DMS79 (cell line): ENCODE results near the gene PRKCA.

Experiments used
- DNase-seq: peaks from one replicate; lab custom pipeline; 2025; lab: John Stamatoyannopoulos, UW

The PRKCA gene

DNA sequence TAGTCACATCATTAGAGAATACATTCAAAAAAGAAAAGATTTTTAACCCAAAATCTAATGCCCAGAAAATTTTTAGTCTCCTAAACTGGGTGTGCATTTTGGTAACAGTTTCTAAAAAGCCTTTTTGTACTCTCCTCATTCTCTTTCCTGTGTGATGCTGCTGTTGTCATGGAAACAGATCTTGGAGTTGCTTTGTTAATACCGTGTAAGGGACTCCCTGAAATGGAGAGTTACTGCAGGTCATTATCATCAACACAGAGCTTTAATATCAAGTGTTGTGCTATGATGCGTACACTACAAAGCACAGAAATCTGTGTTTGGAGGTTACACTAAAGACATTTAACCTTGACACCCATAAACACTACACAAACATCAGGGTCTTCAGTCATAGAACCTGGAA is 216.3 kb downstream of the PRKCA start:
- DNase-seq, result no peak

DNA sequence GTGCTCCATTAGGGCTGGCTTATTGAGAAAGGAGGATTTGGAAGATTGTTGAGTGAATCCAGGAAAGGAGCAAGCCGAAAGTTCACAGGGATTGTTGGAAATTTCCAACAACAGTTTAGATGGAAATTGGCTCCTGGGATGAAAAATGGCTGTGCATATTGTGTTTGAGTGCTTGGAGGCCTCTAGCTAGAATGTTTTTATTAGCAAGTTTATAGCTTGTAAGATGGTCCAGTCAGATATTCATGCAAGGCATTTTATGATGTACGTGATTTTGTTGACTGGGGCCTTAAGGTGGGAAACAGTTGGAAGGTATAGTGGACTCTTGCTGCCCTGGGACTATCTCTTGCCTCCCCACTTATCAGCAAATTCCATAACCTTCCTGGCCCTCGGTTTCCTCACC is 216.7 kb downstream of the PRKCA start:
- no peak for DNase-seq

DNA sequence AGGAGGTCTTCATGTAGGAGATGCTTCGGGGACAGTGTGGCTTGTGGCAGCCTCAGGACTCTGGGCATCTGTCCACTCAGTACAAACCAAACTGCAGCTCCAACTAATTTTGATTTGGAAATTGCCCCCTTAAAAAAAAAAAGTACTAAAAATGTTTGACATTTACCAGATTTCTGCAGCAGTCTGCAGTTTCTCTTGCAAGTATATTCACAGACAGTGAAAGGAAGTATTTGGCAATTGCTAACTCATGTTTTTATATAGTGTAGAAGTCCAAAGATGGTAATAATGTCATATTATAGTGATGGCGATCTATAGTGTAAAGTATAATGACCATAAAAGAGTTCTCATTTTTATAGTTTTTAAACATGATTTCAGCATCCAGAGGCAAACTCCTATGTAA is 218.6 kb downstream of the PRKCA start:
- no peak for DNase-seq

- DNase-seq, result no peak
These were observed 220.3 kb downstream of the PRKCA start for GRCh38 chr17:66522591-66523272.

DNA sequence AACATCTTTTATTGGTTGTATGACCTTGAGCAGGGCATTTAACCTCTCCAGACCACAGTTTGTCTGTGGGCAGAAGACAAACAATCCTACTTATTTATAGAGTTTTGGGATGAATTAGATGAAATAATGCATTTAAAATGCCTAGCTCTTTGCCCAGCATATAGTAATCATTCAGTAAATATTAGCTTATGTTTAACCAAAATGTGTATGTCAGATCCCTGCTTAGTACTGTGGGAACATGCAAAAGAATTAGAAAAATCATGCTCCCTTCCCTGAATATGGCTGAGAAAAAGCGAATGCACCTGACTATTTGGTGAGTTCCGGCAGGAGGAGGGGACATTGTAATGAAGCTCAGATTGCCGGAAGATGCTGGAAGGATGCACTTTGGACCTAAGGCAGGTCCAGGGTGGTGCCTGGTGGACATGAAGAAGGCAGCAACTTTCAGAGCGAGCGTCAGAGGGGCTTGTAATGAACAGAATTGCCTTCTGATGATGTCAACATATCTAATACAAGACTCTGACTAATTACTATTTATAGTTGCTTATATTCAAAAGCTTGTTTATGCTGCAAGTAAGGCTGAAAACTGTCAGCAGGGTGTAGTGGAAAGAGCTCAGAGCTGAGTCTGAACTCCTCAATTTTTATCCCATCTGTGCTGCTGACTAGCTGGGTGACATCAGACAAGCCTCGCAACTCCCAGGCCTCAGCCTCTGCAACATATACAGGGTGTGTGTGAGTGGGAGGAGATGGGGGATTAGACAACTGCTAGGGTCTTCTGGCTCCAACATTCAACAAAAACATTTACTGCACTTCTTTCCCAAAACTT is 221.2 kb downstream of the PRKCA start:
- DNase-seq, result no peak

- no peak for DNase-seq
These were observed 222.5 kb downstream of the PRKCA start for GRCh38 chr17:66524877-66525276.

GRCh38 chr17:66525338-66525737 is 222.9 kb downstream of the PRKCA start:
- DNase-seq, result no peak

GRCh38 chr17:66526827-66527226 is 224.4 kb downstream of the PRKCA start:
- no peak for DNase-seq

DNA sequence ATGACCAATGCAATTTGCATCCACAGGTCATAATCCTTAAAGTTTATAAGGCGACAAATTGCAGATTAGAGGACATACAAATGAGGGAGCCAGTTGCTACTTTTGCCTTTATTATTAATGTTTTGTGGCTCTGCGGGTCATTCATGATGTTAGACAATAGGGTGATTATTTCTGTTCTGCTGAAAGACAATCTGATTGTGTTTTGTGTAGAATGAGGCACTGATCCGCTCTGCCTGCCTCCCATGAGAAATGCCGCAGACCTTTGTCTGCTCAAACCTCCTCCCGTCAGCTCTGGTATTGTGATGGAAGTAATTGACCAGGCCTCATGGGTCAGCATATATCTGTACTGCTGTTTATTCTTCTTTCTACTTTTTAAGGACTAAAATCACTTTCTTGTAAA is 224.9 kb downstream of the PRKCA start:
- no peak for DNase-seq

GRCh38 chr17:66531851-66532295 is 229.5 kb downstream of the PRKCA start:
- no peak for DNase-seq

- no peak for DNase-seq
These were observed 231.2 kb downstream of the PRKCA start for GRCh38 chr17:66533572-66533971.

- no peak for DNase-seq
These were observed 231.6 kb downstream of the PRKCA start for GRCh38 chr17:66533986-66534385.

- DNase-seq, result no peak
These were observed 233.2 kb downstream of the PRKCA start for GRCh38 chr17:66535611-66536010.

DNA sequence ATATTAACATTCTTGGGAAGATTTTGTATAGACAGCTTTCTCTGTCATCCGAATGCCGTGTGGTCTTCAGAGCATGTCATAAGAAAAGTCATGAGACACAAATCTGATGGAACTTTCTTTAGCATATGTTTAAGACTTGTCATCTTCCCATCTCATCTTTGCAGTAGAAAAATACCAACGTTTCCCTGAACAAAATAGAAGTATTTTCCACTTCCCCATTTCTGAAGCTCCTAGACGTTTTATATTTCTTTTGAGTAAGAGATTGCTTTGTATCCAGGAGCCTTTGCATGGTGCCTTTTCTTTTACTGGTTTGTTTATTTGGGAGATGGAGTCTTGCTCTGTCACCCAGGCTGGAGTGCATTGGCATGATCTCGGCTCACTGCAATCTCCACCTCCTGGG is 235.1 kb downstream of the PRKCA start:
- DNase-seq, result no peak

- DNase-seq, result no peak
These were observed 236.4 kb downstream of the PRKCA start for GRCh38 chr17:66538776-66539175.

- no peak for DNase-seq
These were observed 237.8 kb downstream of the PRKCA start for GRCh38 chr17:66540131-66540781.

- no peak for DNase-seq
These were observed 239.2 kb downstream of the PRKCA start for GRCh38 chr17:66541461-66542128.

- no peak for DNase-seq
These were observed 239.9 kb downstream of the PRKCA start for GRCh38 chr17:66542129-66542966.

DNA sequence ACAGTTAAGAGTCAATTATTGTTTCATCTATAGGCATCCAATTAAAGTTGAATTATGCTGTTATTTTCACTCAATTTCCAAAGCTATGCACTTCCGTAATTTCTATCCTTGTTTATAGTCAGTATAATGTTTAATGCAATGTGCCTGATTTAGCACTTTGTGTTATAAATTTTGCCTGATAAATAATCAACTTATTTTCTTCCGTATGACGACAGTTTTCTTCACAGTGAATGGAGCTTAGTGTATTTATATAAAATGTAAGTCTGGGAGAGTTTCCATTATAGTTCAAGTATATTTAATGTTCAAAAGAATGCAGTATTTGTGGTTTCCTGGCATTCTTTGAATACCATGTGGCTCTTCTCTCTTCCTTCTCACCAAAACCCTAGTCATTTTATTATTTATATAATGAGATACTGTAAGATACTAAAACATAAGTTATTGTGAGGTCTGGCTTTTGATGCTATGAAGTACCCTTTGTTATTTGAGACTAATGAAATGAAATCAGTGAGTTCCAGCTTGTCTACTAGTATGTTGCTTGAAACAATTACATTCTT is 240.6 kb downstream of the PRKCA start:
- DNase-seq, result no peak

DNA sequence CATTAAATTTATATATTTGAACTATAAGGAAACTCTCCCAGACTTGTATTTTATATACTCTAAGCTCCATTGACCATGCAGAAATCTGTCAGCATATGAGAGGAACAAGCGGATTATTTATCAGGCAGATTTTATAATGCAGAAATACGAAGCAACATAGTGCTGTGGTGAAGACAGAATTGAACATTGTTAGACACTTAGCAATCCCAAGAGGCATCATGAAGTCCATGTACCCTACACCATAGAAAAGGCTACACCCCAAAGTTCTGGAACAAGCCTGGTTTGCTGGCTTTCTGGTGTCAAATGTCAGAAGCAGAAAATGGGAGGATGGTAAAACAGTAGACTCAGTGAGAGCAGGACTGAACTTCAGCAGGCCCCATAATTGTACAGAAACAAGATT is 241.1 kb downstream of the PRKCA start:
- no peak for DNase-seq

GRCh38 chr17:66545918-66546317 is 243.5 kb downstream of the PRKCA start:
- DNase-seq, result no peak
